Thoracic aorta (tissue), 2 donors: ENCODE results near the gene IRGM. TPM values are rescaled to one million over a fixed set of nuclear protein-coding genes. Genes with fewer than 3 reads are reported as not detected.

Source experiments
- ATAC-seq: fragments of 150-250 bp; one replicate; pipeline ENCODE4 v1.8.0; 2017; ENCODE audit warnings: low read depth; ENCODE audit not compliant: insufficient number of reproducible peaks, low FRiP score
- DNase-seq: peaks from one replicate; pipeline ENCODE4 v3.0.0-alpha.2; 2020; ENCODE audit warnings: low spot score
- H3K27ac ChIP-seq, 2 donors: fragments of 200-600 bp; sonication (generic); 1 replicate in 1 of 2; 2 replicates in 1 of 2; pipeline ENCODE4 v1.5.1; 2016; ENCODE audit warnings: mild to moderate bottlenecking in 2 of 2, moderate library complexity in 2 of 2
- H3K27me3 ChIP-seq: fragments of 200-600 bp; sonication (generic); replicated peaks from 2 replicates; pipeline ENCODE4 v1.6.0; 2016; ENCODE audit warnings: mild to moderate bottlenecking; ENCODE audit not compliant: insufficient read depth
- H3K36me3 ChIP-seq: fragments of 200-600 bp; sonication (generic); one replicate; pipeline ENCODE4 v1.5.1; 2016
- H3K4me1 ChIP-seq, 2 donors: fragments of 200-600 bp; sonication (generic); 1 replicate in 1 of 2; 2 replicates in 1 of 2; pipeline versions ENCODE4 v1.5.1 to v1.6.0; 2016; ENCODE audit warnings: low read depth in 2 of 2, mild to moderate bottlenecking in 1 of 2; ENCODE audit not compliant: control insufficient read depth in 1 of 2
- H3K4me3 ChIP-seq: fragments of 200-600 bp; sonication (generic); 2 replicates; pipeline ENCODE4 v1.5.1; 2016; ENCODE audit warnings: mild to moderate bottlenecking
- H3K9me3 ChIP-seq: fragments of 200-600 bp; sonication (generic); 2 replicates; pipeline ENCODE4 v1.5.1; 2016
- total RNA-seq, 2 donors: library from RNA; depleted of rRNA; stranded (reverse); fragments of >200 nt; gene quantifications; one replicate each; pipeline versions ENCODE4 v1.1.0 to v1.2.3, GENCODE V29; 2016
- TF ChIP-seq, protein P1 (sequence below): fragments of 200-600 bp; sonication (generic); IDR thresholded peaks from one replicate; pipeline ENCODE4 v1.5.1; 2019; ENCODE audit warnings: antibody characterized with exemption

The IRGM gene
- total RNA-seq, 2 donors from 2014 or later, result not detected

DNA sequence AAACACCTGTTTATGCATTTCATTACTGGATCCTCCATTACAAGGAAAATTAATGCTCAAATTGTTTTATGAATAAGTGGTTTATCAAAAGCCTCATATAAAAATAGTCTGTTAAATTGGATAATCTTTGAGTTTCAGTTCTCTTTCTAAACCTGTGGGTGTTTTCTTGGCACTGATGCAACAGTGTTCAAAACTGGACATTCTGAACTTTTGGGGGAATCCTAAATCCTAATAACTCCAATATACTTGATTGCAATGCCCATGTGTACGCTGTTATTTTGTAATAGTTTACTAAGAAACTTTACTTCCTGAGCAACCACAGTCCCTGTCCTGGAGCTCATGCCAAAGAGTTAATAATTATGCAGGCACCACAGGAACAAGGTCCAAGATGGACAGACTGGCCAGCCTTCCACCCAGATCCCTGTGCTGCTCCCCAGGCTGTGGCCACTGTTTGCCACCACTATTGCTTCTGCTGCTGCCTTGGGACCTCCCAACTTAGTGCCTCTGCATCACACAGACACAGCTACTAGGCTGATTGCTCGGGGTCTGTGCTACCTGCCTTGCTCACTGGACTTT lies 14.0 kb downstream of the IRGM start:
- no peak for ATAC-seq

DNA sequence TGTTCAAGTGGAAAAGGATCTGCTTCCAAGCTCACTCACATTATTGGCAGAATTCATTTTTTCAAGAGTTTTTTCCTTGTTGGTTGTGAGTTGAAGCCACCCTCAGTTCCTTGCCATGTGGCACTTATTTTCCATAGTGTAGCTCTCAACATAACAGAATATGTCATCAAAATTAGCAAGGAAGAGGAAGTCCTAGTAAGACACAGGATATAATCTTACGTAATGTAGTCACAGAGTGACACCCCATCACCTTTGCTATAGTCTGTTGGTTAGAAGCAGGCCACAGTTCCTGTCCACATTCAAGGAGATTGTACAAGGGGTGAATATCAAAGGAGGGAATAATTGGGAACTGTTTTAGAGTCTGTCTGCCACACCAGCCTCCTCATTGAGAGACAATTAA lies 15.7 kb downstream of the IRGM start:
- DNase-seq, result no peak
- TF ChIP-seq, protein P1, sequence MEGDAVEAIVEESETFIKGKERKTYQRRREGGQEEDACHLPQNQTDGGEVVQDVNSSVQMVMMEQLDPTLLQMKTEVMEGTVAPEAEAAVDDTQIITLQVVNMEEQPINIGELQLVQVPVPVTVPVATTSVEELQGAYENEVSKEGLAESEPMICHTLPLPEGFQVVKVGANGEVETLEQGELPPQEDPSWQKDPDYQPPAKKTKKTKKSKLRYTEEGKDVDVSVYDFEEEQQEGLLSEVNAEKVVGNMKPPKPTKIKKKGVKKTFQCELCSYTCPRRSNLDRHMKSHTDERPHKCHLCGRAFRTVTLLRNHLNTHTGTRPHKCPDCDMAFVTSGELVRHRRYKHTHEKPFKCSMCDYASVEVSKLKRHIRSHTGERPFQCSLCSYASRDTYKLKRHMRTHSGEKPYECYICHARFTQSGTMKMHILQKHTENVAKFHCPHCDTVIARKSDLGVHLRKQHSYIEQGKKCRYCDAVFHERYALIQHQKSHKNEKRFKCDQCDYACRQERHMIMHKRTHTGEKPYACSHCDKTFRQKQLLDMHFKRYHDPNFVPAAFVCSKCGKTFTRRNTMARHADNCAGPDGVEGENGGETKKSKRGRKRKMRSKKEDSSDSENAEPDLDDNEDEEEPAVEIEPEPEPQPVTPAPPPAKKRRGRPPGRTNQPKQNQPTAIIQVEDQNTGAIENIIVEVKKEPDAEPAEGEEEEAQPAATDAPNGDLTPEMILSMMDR, result no peak
- Histone ChIP-seq H3K36me3 (no peaks in the 10 kb centered on the region), H3K9me3 (no peaks in the 10 kb centered on the region), H3K27me3 (no peaks in the 10 kb centered on the region), H3K27ac (no peak overlapping the region), H3K4me1 (no peaks in the 10 kb centered on the region), H3K4me3 (no peak overlapping the region)
- no peak for ATAC-seq

More for the DNA sequence above, 14.0 kb downstream of the IRGM start:
- Histone ChIP-seq H3K27me3 (no peaks in the 10 kb centered on the region), H3K36me3 (no peaks in the 10 kb centered on the region), H3K9me3 (no peaks in the 10 kb centered on the region), H3K4me1 (no peaks in the 10 kb centered on the region), H3K27ac (no peak overlapping the region), H3K4me3 (no peak overlapping the region)
- TF ChIP-seq, protein P1, result no peak
- no peak for DNase-seq

DNA sequence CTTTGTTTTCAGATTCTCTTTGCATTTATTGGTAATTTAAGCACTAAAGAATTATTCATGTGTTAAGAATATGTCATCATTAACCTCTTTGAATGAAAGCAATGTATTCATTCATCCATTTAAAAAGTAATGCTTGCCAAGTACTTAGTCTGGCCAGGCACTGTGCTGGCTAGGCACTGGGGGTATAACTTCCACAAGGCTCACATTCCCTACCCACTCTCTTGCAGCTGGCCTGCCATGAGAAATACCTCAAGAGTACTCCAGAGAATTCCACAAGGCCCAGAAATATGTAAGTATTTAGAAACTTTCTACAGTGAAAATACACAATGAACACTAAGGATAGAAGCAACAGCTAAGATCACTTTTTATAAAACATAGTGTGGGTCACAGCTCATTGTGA lies 33.0 kb downstream of the IRGM start:
- Histone ChIP-seq H3K4me1 (no peaks in the 10 kb centered on the region), H3K4me3 (no peak overlapping the region), H3K36me3 (no peaks in the 10 kb centered on the region), H3K9me3 (peaks cover 12% of the 10 kb centered on the region), H3K27ac (no peak overlapping the region), H3K27me3 (no peaks in the 10 kb centered on the region)
- TF ChIP-seq, protein P1, result no peak
- DNase-seq (no peak), ATAC-seq (no peak)

DNA sequence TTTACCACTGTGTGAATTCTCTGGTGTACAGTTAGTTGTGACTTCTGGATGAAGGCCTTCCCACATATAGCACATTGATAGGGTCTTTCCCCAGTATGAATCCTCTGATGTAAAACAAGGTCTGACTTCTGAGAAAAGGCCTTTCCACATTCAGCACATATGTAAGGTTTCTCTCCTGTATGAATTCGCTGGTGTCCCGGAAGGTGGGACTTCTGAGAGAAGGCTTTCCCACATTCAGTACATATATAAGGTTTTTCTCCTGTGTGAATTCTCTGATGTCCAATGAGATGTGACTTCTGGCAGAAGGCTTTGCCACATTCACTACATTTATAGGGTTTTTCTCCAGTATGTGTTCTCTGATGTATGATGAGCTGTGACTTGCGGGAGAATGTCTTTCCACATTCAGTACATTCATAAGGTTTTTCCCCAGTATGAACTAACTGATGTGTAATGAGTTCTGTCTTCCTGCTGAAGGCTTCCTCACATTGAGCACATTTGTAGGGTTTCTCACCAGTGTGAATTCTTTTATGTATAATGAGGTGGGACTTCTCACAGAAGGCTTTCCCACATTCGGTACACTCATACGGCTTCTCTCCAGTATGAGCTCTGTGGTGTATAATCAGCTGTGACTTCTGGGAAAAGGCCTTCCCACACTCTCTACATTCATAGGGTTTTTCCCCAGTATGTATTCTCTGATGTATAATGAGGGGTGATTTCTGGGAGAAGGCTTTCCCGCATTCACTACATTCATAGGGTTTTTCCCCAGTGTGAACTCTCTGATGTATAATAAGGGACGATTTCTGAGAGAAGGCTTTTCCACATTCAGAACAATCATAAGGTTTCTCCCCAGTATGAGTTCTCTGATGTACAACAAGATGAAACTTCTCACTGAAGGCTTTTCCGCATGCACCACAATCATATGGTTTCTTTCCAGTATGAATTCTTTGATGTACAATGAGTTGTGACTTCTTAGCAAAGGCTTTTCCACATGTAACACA lies 49.4 kb downstream of the IRGM start:
- DNase-seq, result no peak
- H3K27me3 ChIP-seq, result no peaks in the 10 kb centered on the region
- peaks cover 34% of the 10 kb centered on the region for H3K36me3 ChIP-seq
- no peak overlapping the region for H3K4me3 ChIP-seq
- H3K27ac ChIP-seq, result no peak overlapping the region
- H3K4me1 ChIP-seq, result no peaks in the 10 kb centered on the region
- H3K9me3 ChIP-seq, result peaks cover 96% of the 10 kb centered on the region
- no peak for ATAC-seq
- TF ChIP-seq, protein P1, result no peak

Other genes with a start within 250 kb of the IRGM start
- 100 to 1,000 TPM; 191 to 226 TPM for gene SYNPO, start 205.9 kb upstream of the IRGM start, total RNA-seq
- 1 to 10 TPM in 1 of 2 donors, under 1 TPM in 1; 0.81 to 2.8 TPM for gene MYOZ3, start 185.3 kb upstream of the IRGM start, total RNA-seq
- gene RBM22, start 145.5 kb upstream of the IRGM start, total RNA-seq, result 10 to 100 TPM; 37.8 to 46.5 TPM
- gene DCTN4, start 87.5 kb upstream of the IRGM start, total RNA-seq, result 10 to 100 TPM; 37.9 to 49.0 TPM
- gene SMIM3, start 67.8 kb upstream of the IRGM start, total RNA-seq, result 10 to 100 TPM; 28.4 to 46.4 TPM
- gene ZNF300, start 58.5 kb downstream of the IRGM start, total RNA-seq, result 1 to 10 TPM; 3.8 to 8.0 TPM
- 1,000 to 10,000 TPM; 1,240 to 1,874 TPM for gene GPX3, start 174.1 kb downstream of the IRGM start, total RNA-seq
- gene TNIP1, start 234.5 kb downstream of the IRGM start, total RNA-seq, result 100 to 1,000 TPM in 1 of 2 donors, 10 to 100 TPM in 1; 77.4 to 103 TPM